ENCODE measurements around the gene TMEM244.
"Not testable (repeated sequence)": the region's sequence is repeated elsewhere in the genome, so short reads cannot be mapped to it uniquely, and the experiment has no call there.

Gene TMEM244

DNA sequence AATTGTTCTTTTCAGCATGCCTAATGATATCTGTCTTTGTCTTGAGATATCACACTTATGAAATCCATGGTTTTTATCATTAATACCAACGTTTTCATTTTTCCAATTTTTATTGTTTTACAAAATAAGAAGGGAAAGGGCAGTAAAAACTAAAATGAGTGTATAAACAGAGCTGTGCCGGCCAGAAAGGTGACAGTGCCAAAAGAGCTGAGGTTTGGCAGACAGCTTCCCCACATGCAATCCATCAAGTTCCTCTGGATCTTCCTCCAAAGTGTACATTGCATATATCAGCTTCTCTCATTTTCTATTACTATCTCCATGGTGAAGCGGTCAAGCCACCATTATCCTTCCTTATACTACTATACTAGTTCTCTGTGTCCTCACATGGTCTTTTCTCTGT is 10.1 kb upstream of the TMEM244 start:
- no peak overlapping the region for H3K27ac ChIP-seq
- DNase-seq (ENCODE audit: low read depth, low spot score): no peak

DNA sequence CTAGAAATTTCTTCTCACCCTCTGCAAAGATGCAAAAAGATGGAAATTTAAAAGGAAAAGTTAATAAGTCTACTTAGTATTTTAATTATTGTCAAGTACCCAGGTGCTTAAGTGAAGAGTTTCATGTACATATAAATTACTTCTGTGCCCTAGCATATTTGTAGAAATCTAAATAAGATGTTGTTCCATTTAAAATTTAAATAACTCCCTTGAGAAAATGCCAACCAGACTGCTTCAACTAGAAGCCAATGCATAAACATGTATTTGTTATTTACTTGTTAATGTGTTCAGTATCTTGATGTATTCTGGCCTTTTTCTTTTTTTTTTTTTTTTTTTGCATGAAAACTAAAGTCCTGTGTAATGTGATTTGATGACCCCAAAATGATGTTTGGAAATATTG is 6.3 kb upstream of the TMEM244 start:
- H3K27ac ChIP-seq: no peak overlapping the region
- no peak for DNase-seq (ENCODE audit: low read depth, low spot score)

DNA sequence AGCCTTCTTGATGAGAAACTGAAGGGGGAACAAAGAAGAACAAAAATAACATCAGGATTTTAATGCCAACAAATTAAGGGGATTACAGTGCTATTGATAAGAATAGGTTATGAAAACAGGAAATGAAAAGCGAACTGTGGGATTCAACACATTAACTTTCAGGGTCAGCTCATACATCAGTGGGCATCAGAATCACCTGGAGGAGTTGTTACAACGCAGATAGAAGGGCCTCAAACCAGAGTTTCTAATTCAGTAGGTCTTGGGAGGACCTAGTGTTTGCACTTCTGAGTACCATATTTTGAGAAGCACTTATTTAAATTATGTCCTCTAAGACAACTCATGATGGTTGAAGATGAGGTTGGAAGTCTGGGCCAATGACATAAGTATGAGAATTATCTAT is 5.6 kb upstream of the TMEM244 start:
- no peak for DNase-seq (ENCODE audit: low read depth, low spot score)
- no peak overlapping the region for H3K27ac ChIP-seq

DNA sequence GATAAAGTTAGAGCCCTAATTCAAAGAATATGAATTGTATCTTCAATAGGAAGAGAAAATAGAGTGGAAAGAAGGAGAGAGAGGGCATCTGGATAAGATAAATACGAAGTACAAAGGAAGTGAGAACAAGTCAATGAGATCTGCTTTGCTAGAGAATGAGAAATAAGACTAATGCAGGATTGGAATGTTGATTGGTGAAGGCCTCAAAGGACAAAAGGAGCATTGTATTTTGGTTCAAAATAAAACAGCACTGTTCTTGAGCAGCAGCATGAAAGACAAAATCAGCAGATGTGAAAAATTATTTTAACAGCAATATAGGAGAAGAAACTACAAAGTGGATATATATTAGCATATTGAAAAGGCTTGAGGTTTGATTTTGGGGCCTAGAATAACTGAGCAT is 5.1 kb upstream of the TMEM244 start:
- no peak overlapping the region for H3K27ac ChIP-seq
- no peak for DNase-seq (ENCODE audit: low read depth, low spot score)

DNA sequence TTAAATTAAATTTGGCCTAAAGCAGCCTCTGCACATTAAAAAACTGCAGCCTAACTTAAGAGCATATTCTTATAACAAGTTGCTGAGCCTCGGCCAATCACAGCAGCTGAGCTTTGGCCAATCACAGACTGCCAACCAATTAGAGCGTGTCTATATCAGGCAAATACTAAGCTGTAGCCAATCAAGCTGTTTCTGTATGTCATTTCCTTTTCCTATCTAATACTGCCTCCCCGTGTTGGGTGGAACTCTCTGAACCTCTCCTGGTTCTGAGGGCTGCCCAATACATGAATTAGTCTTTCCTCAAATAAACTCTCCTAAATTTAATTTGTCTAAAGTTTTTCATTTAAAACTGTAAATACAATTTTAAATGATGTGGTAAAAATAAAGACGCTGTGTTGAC is 3.9 kb upstream of the TMEM244 start:
- no peak for DNase-seq (ENCODE audit: low read depth, low spot score)
- no peak overlapping the region for H3K27ac ChIP-seq

DNA sequence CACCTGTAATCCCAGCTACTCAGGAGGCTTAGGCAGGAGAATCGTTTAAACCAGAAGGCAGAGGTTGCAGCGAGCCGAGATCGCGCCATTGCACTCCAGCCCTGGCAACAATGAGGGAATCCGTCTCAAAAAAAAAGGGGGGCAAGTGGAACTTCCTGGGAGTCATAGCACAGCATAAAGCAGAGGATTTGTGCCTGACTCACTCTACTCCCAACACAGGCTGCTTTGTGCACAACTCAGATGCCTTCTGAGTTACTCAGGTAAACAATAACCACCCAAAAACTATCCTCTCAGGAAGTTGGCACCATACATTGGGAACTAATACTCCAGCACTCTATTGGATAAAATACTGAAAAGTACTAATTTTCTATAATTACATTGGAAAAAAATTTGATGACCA is 2.5 kb upstream of the TMEM244 start:
- peak; percentile 80 for DNase-seq (ENCODE audit: low read depth, low spot score)
- H3K27ac ChIP-seq: peak overlapping the region; percentile 69

DNA sequence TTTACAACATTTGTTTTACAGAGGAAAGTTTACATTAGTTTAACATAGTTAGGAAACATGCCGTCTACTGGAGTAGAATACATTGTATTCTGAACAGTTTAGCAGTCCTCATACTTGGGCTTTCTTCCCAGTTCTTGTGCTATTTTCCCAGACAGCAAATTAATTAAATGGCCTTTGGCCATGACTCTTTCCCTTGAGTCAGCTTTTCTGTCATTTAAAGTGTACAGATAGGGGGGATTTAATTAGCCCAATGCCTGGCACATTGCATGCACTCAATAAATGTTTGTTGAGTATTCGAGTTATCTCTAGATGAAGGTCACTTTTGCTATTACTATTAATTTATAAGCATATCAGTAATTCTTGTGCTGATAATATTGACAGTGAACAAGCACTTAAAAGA is 1.6 kb downstream of the TMEM244 start:
- H3K27ac ChIP-seq: no peak overlapping the region
- no peak for DNase-seq (ENCODE audit: low read depth, low spot score)

DNA sequence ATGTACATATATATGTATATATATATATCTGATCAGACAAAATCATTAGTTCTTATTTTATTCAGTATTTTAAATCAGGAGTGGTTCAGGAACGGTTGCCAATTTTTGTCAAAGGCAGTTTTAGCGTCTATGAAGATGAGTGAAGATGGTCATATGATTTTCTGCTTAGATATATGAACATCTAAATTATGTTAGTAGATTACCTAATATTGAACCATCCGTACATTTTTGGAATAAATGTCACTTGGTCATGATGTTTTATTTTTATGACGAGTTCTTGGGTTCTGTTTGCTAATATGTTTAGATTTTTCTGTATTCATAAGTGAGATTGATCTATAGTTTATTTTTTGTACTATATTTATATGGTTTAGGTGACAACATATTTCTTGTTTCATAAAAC is 3.3 kb downstream of the TMEM244 start:
- DNase-seq (ENCODE audit: low read depth, low spot score): no peak

DNA sequence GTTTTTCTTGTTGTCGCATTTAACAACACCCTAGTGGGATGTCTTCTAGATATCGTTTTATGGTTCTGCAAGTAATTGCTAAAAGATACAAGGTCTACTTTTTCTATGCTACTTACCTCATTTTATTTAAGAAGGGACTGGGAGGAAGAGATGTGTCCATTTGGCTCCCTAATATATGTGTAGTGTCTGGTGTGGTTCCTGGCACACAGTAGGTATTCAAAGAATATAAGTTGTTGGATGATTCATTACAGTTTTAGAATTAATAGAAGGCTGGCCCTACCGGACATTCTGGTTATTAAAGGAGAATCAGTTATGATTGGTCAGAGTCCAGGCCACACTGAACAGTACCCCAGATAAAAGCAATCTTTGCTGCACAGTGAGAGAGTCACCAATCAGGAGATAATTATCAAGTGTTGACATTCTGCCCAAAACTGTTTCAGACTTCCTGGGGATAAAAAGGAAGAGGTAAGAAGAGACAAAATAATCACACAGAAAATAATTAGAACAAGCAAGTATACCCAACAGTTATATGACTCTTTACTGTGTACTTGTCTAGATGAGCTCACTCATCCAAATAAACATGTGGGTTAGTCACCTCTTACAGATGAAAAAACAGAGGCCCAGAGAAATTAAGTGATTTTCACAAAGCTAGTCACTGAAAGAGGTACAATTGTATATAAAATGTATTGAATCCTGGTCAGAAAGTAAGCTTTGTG is 7.0 kb downstream of the TMEM244 start:
- peak overlapping the region; percentile 38 for H3K27ac ChIP-seq
- no peak for DNase-seq (ENCODE audit: low read depth, low spot score)

More for the DNA sequence above, 3.3 kb downstream of the TMEM244 start:
- H3K27ac ChIP-seq: no peak overlapping the region

DNA sequence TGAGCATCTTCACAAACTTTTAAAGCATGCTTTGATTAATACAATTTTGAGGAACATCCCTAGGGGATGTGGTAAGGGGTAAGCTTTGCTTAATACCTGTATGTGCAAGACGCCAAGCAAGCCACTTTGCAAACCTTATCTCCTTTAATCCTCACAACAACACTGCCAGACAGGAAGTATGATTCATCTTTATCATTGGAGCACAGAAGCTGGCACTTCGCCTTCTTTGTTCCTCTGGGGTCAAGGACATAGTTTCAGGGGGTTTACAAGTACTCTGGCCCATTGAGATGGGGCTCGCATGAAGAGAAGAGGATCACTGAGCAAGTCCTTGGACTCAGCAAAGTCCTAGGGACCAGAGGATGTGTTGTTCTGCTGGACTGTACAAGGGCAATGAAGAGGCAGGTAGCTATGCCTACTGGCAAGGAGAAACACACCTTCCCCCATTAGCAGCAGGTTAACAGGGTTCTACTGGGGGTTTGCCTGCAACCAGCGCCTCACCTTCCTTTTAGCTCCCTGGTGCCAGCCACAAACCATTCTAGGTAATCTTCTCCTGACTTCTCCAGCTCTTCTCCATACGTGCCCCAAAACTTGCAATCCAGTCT is 8.8 kb downstream of the TMEM244 start:
- DNase-seq (ENCODE audit: low read depth, low spot score): no peak
- no peak overlapping the region for H3K27ac ChIP-seq

DNA sequence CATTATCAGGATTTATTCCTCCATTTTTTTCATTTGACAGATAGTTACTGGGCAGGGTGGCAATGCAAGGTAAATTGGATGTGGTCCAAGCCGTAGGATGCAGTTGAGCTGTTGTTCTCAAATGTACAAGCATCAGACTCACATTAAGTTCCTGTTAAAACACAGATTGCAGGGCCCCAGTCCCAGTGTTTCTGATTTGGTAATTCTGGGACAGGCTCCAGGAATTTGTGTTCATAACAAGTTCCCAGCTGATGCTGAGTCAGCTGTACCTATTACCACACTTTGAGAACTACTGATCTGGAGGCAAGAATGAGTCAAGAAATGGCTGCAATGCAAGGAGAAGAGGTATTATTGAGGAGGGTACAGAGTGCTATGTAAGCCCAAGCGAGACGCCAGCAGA is 11.7 kb downstream of the TMEM244 start:
- no peak overlapping the region for H3K27ac ChIP-seq
- peak; percentile 74 for DNase-seq (ENCODE audit: low read depth, low spot score)

DNA sequence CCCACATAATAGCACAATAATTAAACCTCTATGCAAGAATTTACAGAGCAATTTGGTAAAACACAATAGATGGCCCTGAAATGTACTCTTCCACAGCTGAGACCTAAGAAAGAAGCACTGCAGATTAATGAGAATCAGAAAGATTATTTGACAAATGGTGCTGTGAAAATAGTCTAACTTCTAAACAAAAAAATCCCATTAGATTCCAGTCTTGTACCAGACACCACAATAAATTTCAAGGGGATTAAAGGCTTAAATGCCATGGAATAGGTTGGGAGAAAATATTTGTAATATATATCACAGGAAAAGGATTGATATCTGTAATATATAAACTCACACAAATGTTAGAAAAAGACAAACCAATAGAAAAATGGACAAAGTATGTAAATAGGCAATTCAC is 14.4 kb downstream of the TMEM244 start:
- no peak for DNase-seq (ENCODE audit: low read depth, low spot score)

DNA sequence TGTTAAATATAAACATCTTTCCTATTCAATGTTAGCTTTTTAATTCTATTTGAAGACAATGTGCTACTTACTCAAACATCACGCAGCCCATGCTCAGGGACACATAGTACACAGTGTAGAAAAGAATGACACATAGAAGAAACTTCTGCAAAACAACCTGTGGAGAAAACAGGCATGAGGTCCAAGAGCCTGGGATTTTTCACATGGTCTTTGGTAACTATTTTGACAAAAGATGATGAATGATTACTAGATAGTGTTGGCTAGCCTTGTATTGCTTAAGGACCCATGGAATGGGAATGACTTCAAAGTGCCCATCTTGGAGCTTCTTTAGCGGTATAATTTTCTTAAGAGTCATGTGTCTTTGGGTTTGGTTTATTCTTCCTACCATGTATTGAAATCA is 15.4 kb downstream of the TMEM244 start:
- no peak for DNase-seq (ENCODE audit: low read depth, low spot score)

More for the DNA sequence above, 14.4 kb downstream of the TMEM244 start:
- no peak overlapping the region for H3K27ac ChIP-seq

DNA sequence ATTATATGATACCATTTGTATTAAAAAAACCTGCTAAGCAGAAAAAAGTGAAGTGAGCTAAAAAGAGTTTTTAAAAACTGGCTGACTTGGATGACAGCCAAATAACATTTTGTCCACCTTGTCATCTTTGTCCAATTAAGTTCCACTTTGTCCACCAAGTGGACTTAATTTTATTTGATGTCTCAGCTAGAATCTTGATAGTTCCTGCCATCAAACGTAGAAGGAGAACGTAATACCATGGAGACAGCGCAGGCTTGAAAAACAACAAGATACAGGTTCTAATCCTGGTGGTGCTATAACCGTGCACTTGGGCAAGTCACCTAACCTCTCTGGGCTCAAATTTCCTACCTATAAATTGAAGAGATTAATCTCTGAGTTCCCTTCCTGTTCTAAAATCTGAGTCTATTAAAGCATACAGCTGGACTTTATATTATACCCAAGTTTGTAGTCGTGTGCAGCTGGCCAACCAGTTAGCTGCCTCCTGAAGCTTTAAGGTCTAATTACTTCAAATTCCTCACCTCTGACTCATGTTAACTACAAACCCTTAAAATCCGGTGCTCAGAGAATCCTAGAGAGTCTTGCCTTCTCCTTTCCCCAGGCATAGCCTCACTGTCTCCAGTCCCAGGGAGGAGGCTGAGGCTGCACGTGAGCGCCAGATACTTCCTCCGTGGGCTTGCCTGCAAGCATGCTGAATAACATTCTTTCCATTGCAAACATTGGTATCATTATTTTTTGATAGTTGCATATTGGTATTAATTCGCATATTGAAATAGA is 16.8 kb downstream of the TMEM244 start:
- H3K27ac ChIP-seq: no peak overlapping the region
- DNase-seq (ENCODE audit: low read depth, low spot score): no peak

More for the DNA sequence above, 15.4 kb downstream of the TMEM244 start:
- H3K27ac ChIP-seq: no peak overlapping the region

DNA sequence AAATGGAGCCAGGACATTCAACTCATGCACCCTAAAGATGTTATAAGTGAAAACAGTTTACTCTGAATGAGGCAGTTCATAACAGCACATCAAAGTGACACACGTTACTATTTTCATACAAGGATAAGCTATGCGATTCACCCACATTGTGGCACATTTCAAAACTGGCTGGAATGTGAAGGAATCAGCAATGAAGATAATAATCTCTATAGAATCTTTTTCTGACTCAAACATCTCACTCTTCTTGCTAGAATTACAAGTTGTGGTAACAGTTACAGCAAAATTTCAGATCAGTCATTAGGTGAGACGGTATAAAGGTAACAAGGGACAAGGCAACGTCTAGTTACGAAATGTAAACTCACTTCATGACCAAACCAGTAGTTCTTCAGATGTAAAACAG is 17.5 kb downstream of the TMEM244 start:
- DNase-seq (ENCODE audit: low read depth, low spot score): no peak
- no peak overlapping the region for H3K27ac ChIP-seq

DNA sequence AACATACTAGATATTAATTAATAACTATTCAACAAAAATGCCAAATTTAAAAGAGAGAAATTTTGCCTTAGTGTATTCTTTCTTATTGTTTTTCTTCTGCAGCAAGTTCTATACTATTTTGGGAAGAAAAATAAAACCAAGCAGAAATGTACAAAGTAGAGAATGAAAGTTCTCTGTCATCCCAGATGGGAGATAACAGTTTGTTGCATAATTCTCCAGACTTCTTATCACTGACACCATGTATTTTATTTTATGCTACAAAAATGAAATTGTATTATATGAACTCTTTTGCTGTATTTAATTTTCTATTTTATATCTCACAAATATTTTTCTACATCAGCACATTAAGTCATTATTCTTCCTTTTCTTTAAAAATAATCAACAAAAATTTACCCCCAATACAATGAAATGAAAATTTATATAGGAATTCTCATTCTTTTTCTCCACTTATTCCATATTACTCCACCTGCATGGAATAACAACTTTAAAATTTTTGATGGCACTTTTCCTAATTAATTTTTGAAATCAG is 18.2 kb downstream of the TMEM244 start:
- H3K27ac ChIP-seq: no peak overlapping the region
- DNase-seq (ENCODE audit: low read depth, low spot score): no peak

DNA sequence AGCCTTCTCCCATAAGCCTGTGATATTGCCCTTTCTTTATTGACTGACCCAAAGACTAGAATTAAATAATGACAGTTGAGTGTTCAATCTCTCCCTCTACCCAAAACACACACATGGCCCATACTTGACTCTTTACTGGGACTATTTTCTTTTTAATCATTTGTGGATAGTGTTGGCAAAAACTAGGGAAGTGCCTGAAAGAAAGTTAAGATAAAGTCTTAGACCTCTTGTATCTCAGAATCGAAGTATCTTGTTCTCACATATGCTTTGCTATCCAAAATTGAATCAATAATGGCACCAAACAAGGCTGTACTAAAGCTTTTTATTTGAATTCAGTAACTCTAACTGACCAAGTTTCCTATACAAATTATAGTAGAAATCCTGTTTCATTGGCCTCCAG is 19.0 kb downstream of the TMEM244 start:
- DNase-seq (ENCODE audit: low read depth, low spot score): no peak
- H3K27ac ChIP-seq: no peak overlapping the region

DNA sequence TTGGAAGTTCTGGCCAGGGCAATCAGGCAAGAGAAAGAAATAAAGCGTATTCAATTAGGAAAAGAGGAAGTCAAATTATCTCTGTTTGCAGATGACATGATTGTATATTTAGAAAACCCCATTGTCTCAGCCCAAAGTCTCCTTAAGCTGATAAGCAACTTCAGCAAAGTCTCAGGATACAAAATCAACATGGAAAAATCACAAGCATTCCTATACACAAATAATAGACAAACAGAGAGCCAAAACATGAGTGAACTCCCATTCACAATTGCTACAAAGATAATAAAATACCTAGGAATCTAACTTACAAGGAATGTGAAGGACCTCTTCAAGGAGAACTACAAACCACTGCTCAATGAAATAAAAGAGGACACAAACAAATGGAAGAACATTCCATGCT is 21.6 kb downstream of the TMEM244 start:
- H3K27ac ChIP-seq; DNase-seq (ENCODE audit: low read depth, low spot score): not testable (repeated sequence)

DNA sequence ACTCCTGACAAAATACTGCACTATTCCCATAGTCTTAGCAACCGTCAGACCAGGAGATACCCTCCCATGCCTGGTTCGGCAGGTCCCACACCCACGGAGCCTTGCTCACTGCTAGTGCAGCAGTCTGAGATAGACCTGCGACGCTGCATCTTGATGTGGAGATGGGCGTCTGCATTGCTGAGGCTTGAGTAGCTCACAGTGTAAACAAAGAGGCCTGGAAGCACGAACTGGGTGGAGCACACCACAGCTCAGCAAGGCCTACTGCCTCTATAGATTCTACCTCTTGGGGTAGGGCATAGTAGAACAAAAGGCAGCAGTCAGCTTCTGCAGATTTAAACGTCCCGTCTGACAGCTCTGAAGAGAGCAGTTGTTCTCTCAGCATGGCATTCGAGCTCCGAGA is 25.4 kb downstream of the TMEM244 start:
- peak overlapping the region; percentile 61 for H3K27ac ChIP-seq
- peak; percentile 26 for DNase-seq (ENCODE audit: low read depth, low spot score)

DNA sequence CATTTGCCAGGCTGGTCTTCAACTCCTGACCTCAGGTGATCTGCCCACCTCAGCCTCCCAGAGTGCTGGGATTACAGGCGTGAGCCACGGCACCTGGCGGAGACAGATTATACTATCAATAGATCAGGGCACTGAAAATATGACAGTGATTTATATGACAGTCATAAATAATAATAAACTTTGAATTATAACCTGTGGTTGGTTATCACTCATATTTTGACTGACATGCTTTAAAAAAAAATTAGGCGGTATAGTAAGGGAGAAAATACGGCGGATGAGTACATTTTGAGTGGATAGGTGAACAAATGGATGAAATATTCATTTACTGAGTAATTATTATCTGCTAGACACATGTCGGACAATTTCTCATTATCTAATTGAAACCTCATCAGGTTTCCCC is 28.8 kb downstream of the TMEM244 start:
- DNase-seq (ENCODE audit: low read depth, low spot score): no peak
- H3K27ac ChIP-seq: no peak overlapping the region

DNA sequence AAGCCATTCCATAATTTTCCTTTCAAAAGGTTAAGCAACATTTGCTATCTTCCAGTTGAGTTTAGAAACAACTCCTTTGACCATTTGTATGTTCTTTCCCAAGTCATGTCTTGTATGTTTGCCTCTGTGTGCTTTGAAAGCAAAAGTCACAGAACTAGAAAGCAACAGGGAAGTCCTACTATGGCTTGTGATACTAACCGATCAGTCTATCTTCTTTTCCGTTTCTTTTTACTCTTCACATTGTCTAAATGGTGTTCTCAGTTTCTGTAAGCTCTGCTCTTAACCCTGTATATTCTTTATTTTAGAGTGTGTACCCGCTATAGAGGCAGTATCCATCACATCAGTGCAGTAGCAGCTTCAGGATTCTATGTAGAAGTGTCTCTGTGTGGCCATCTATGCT is 32.9 kb downstream of the TMEM244 start:
- H3K27ac ChIP-seq: no peak overlapping the region
- no peak for DNase-seq (ENCODE audit: low read depth, low spot score)

Data from epithelial cell of prostate (primary cell).